Measurements from ENCODE around the gene SELL.

- TF ChIP-seq, protein P1, sequence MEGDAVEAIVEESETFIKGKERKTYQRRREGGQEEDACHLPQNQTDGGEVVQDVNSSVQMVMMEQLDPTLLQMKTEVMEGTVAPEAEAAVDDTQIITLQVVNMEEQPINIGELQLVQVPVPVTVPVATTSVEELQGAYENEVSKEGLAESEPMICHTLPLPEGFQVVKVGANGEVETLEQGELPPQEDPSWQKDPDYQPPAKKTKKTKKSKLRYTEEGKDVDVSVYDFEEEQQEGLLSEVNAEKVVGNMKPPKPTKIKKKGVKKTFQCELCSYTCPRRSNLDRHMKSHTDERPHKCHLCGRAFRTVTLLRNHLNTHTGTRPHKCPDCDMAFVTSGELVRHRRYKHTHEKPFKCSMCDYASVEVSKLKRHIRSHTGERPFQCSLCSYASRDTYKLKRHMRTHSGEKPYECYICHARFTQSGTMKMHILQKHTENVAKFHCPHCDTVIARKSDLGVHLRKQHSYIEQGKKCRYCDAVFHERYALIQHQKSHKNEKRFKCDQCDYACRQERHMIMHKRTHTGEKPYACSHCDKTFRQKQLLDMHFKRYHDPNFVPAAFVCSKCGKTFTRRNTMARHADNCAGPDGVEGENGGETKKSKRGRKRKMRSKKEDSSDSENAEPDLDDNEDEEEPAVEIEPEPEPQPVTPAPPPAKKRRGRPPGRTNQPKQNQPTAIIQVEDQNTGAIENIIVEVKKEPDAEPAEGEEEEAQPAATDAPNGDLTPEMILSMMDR (IDR thresholded peaks at IDR 0.05): no peak
- TF ChIP-seq ZFX (IDR thresholded peaks at IDR 0.05; ENCODE audit: borderline replicate concordance): no peak
Observed at GRCh38 chr1:169650551-169650950, 60.9 kb downstream of the SELL start.

Data from 22Rv1 (cell line).